GM21447 (cell line): Measurements from ENCODE around the gene CAMKK1.

Experiments used
- ATAC-seq: cut with Tn5 transposase; IDR thresholded peaks from one replicate; pipeline ENCODE4 v1.9.1; 2021; ENCODE audit not compliant: unreplicated experiment

The CAMKK1 gene

DNA sequence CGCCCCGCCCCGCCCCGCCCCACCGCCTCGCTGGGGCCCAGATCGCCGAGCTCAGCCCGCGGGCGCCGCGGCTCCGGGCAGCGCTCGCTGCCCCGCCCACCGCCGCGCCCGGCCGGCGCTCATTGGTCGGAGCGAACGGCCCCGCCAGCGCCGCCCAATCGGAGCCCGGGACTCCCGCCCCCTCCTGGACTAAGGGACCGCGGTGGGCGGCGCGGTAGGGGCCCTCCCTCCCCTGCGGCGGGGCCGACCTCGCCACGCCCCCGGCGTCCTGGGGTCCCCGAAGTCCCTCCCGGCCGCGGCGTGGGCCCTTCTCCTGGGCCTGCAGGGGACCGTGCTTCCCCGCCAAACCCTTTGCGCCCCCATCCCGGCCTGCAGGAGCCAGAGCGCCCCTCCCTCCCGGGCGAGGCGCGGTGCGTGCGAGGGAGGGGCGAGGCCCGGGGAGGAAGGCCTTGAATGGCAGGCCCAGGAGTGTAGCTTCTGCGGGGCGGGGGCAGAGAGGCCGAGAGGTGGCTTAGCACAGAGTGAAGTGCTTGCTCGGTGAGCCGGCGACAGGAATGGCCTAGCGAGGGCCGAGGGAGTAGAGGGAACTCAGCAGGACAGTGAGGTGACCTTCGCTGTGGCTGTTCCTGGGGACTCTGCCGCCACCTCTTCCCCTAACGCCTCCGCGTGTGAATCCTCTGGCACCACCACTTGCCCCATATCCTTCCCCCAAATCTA is at the start of gene CAMKK1:
CAMKK1 (minus strand) TSS at position 51 of the 717 bp plus-strand sequence. CDS start 7,366 bp downstream, outside the sequence.
- ATAC-seq = peak; percentile 74

DNA sequence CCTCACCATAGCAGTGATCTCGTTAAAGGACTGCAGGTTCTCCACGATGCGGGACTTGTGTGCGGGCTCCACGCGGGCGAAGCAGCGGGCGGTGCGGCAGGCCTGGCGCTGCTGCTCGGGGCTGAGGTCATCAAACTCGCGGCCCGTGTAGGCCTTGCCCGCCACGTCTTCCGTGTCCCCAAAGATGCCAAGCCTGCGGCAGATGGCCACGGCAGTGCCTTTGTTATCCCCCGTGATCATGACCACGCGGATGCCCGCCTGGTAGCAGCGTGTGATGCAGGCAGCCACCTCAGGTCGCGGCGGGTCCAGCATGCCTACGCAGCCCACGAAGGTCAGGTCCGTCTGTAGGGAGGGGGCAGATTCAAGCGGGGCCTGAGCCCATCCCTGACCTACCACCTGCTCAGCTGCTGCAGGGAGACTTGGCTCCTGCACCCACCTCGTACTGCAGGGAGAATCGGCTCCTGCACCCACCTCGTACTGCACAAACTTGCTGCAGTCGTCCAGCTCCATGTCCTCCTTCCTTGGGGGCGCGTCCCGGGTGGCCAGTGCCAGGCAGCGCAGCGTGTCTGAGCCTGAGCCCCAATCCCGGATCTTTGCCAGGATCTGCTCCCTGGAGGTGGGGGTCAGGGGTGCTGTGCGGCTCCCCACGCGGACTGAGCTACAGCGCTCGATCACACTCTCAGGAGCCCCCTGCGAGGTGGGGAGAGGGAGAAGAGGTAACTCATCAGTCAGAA is 48.3 kb upstream of the CAMKK1 start:
- no peak for ATAC-seq

DNA sequence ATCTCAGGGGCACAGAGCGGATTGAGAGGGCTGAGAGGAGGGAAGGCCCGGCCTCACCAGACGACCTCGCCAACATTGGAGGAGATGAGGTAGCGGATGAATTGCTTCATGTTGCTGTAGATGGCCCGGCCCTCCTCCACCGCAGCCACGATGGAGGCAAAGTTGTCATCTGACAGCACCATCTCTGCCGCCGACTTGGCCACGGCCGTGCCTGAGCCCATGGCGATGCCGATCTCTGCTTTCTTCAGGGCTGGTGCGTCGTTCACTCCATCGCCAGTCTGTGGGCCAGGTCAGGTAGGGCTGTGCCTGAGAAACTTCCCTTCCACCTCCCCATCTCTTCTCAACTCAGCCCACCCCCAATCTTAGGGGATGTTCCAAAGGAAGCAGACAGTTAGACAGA is 44.5 kb upstream of the CAMKK1 start:
- no peak for ATAC-seq

DNA sequence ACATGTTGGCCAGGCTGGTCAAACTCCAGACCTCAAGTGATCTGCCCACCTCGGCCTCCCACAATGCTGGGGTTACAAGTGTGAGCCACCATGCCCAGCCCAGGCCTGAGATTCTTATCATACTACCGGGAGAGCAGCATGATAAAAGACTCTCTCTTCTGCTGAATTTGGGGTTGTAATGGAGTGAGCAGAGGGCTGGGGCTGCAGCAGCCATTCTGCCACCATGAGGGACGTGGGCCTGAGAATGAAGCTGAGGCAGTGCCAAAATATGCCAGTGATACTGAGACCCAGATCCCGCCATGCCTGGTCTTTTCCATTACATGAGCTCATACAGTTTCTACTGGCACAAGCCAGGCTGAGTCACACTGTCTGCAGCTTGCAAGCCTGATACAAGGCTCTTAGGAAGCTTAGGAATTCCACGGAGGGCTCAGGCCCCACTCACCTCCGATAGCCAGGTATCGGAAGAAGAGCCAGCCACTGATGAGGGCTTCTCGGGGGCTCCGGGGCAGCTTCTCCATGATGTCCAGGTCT is 43.0 kb upstream of the CAMKK1 start:
- no peak for ATAC-seq

DNA sequence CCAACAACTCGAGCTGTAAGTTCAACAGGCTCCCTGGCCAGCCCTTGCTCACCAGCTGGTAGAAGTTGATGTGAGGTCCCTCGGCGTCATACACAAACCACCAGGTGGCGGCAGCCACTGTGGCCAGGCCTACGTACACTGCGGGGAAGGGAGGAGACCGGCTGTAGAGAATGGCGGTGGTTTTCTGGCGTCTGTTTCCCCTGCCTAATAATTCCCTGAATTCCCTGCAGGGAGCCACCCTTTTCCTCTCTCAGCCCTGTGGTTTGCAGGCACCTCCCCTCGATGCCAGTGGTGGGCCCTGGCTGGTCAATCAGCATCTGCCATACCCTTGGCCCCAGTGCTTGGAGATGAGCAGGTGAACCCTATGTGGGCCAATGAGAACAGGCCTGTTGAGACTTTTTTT is 42.3 kb upstream of the CAMKK1 start:
- ATAC-seq = no peak

DNA sequence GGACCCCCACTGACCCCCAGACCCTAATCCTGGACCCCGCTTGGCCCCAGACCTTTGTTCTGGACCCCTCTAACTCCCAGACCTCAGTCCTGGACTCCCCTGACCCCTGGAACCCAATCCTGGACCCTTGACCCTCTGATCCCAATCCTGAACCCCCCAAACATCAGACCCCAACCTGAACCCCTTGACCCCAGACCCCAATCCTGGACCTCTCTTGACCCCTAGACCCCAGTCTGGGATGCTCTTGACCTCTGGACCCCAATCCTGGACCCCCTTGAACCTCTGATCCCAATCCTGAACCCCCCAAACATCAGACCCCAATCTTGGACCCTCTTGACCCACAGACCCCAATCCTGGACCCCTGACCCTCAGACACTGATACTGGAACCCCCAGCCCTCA is 36.9 kb upstream of the CAMKK1 start:
- ATAC-seq = no peak

DNA sequence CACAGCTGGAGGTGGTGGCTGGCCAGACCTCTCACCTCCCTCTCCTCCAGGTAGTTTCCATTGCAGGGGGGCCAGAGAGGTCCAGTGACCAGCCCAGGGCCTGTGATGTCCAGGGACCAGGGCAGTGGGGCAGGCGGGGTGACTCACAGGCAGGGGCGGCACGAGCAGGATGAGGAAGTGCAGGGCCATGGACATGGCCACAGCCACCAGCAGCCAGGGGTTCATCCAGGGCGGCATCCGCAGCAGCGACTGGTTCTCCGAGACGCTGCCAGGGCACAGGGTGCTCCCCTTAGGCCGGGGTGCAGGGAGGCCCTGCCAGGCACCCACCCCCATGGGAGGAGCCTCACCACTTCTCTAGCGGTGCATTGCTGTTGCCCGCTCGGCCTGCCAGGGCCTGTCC is 36.3 kb upstream of the CAMKK1 start:
- no peak for ATAC-seq

DNA sequence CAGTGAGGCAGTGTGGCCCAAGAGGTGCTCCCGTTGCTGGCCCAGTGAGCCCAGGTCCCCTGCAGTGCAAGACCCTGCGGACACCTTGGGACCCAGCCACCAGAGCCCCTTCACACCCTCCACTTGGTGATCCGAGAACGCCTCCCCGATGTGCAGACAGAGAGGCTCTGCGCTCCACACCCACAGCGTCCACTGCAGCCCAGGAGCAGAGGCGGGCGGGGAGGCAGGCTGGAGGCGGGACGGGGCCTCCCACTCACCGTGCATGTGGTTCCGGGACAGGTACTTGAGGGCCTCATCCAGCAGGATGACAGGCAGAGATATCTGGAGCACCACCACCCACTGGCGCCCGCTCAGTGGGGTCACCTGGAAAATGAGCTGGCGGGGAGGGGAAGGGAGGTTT is 35.6 kb upstream of the CAMKK1 start:
- ATAC-seq = no peak

DNA sequence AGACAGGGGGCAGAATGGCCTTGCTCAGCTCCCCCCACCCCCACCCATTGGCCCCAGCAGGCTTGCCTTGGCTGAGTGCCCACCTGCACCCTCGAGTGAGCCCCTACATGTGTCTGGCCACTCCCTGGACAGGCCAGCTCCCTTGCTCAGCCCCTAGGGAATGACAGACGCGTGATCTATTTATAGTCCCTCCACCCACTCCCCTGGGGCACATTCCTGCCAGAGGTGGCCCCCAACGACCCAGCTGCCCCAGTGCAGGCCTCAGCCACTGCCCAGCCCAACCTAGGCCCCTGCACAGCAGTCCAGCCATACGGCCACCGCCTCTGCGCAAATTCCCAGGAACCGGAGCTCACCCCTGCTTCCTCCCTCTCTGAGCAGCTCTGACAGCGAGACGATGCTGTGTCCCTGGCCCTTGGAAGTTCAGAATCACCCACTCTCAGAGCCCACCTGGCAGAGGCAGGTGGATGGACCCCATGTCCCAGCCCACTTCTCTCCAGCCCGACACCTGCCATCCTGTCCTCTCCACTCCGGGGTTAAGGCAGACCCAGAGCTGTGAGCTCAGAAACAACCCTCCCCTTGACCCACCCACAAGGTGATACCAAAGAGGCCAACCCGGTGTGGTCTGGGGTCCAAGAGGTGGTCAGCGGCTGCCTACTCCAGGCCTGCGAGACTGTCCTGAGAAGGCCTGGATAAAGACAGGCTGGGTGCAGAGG is 34.9 kb upstream of the CAMKK1 start:
- ATAC-seq = no peak

DNA sequence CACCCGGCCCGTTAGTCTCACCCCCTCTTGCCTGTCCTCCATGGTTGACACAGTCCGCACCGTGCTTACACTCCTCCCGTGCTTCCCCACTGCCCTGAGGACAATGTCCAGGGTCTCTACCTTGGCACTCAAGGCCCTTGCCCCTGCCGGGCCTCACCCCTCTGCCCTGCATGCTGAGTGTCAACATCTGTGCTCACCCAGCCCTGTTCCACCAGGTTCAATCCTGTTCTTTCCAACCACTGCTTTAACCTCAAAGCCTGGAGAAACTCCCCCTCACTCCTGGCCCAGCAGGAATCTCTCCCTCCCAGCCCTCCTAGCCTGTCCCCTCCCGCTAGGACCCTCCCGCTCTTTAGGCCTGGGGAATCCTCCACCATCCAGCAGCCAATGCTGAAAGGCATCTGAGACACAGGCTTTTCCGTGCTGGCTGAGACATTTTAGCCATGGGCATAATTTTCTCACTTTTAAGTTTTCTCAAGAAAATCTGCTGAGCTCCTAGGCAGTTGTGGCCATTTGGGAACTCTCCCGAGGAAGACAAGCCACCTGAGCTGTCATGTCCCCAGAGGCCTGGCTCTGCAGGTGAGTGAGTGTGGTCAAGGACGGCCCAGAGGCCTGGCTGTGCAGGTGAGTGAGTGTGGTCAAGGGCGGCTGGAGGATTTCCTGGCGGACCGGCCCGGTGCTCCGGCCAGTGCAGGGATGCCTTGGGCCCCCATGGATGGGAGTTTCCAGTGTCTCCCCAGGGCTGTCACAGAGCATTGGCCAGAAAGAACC is 34.2 kb upstream of the CAMKK1 start:
- ATAC-seq = no peak

DNA sequence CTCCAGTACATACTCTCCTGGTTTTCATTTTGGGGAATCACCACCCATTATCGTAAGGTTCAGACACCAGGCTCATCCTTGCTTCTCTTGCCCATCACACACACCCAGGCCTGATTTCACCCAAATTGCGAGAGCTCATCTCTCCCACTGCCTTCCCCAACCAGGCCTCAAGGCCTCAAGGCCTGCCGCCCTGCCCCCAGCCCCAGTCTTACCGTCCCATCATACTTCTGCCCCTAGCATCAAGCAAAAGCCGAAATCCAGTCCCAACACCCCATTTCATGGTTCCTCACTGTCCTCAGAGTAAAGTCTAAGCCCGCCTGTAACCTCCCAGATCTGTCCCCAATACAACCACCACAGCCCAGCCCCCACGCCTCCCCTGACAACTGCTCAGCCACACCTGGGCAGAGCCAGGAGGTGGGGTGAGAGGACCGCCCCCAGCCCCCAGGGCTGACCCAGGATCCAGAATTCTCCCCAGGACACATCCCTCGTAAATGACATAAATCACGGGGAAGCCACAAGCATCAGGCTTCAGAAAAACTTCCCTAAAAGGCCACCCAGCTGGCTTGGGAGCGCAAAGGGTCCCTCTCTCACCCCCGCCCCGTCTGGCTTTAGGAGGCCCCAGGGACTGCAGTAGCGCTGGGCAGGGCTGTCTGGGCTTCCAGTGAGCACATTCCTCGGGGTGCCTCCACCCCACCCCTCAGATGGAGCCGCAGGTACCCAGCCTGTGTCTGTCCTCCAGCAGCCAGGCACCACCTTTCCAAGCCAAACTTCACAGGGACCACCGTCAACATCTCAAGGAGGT is 33.0 kb upstream of the CAMKK1 start:
- ATAC-seq = no peak

DNA sequence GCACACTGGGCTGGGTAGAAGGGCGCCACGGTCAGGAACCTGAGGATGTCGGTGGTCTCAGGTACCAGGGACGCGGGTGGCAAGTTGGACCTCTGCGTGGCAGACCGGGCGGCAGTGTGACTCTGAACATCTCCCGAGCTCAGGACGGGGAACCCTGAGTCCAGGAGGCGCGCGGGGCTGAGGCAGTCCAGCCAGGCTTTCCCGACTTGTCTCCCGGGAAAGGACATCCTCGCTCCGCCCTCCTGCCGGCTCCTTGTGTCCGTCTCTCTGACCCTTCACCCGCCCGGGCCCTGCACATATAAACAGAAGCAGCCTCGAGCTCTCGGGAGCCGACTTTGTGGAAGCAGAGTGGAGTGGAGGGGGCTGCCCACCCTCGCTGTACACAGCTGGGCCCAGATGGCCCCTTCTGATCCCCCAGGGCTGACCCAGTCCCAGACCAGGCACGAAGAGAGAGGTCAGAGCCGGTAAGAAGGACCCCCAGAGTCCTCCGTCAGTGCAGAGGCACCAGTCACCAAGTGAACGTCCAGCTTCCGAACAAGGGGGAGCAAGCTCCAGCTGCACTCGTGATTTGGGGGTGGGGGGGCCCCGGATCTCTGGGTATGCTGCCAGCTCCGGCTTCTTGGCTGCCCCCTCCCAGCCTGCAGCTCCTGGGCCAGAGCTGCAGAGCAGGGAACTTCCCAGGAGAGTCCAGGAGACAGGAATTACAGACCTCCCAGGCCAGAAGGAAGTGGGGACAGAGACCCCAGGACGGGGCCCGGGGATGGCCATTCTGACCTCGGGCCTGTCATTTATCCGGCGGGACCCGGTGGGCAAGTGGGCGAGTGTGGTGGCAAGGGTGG is 31.9 kb upstream of the CAMKK1 start:
- no peak for ATAC-seq

DNA sequence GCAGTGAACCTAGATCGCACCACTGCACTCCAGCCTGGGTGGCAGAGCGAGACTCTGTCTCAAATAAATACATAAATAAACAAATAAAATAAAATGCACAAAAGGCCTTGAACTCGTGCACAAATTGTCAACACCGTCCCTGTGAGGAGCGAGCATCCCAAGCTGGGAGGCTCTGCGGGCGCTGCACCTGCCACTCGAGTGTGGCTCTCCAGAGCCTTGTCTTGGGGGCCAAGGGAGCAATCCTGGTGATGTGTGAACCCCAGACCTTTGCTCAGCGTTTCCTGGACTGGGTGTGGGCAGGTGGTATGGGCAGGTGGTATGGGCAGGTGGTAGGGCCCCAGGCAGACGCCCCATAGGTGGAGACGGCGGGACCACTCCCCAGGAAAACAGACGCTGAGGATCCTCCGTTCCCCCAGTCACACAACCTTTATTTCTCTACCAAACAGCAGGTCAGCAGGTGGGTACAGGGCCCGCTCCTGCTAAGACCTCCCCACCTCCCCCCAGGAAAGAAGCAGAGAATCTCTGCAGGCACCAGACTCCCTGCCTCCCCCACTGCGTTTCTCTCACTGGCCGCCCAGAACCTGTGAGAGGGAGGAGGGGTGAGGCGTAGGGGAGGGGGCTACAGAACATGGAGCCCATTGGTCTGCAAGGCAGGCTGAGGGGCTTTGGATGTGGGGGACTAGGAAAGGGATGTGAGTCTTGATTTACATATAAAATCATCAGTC is 30.8 kb upstream of the CAMKK1 start:
- no peak for ATAC-seq

DNA sequence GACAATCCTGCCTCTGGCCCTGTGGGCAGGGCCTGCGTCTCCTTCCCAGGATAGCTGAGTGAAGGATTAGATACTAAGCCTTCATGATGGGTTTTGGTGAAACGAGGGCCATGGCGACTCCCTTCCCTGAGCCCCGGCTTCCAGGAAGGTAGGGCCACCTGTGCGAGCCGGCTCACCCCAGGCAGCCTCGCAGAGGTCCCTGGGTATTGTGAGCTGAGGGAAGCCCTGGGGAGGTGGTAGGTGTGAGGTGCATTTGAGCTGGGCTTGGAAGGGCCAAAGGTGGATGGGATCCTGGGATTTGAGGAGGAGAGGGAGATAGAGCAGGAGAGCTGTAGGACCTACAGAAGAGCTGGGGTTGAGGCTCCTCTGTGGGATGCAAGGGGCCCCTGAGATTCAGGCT is 29.9 kb upstream of the CAMKK1 start:
- no peak for ATAC-seq

DNA sequence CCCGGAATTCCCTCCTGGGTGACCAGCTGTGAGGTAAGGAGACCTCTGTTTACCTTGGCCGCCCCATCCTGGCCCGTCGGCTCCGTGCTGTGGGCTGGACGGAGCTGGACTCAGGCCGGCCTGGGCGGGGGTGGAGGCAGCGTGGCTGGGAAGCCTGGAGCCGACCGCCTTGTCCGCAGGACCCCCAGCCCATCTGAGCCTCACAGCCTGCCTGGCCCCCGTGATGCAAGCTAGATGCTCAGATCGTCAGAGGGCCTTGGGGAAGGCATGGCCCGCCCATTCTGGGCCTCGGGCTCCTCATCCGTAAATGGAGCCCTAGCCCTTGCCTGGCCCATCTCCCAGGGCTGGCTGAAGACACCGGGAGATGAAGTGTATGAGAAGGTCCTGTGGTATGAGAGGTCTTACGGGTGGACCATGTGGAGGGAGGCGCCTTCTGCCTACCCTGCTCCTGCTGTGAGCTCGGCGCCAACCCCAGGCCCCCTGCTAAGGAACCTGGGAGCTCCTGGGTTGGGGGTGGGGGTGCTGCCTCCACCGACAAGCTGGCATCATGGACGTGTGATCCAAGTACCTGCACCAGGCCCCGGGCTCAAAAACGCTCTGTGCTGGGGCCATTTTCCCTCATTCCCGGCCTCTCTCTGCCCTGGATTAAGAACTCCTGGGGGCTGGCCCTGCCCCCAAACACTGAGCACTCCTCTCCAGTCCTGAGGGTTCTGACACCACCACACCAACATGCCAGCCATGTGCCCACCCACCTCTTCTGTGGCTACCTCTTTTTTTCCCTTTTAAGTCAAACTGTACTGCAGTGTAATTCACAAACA is 28.9 kb upstream of the CAMKK1 start:
- no peak for ATAC-seq

DNA sequence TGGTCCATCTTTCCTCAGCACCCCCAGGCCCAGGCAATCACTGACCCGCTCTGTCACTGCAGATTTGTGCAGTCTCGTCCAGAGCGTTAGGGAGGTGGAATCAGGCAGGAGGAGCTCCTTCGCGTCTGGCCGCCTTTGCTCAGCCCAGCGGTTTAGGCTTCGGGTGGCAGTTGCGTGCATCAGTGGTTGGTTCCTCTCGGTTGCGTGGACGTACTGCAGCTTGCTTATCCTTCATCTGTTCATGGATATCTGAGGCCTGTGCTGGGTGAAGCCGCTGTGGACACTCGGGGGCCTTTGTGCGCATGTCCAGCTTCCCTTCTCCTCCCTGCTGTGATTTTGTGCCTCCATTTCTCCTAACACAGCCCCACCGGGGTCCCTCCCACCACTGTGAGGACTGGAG is 28.2 kb upstream of the CAMKK1 start:
- no peak for ATAC-seq

DNA sequence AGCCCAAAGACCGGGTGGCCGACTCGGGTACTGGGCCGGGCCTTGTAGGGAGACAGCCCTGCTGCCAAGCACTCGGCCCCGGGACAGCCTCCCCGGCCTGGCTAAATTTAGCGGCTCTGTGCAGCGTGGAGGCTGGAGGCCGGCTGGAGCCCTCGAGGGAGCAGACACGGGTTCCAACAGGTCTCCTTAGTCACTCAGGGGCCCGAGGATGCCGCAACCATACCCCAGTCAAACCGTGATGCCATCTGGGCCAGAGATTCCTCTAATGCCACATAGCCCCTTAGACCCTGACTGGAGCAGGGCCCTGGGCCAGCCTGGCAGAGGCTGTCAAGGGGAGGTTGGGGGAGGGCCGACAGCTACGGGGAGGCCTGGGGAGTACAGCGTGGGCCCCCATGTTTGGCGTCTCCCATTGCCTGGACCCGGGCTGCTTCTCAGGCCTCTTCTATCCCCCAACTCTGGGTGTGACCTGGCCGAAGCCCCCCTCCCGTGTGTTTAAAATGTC is 26.3 kb upstream of the CAMKK1 start:
- ATAC-seq = no peak
